Activated CD8-positive, alpha-beta memory T cell treated with anti-CD3 and anti-CD28 coated beads, Interleukin-2, amount 10 ng/mL, durations not matched to agents 7 days and 5 days (primary cell): Measurements from ENCODE around the gene PTGR1. TPM values are rescaled to one million over a fixed set of nuclear protein-coding genes. Genes with fewer than 3 reads are reported as not detected.
A peak's percentile ranks its signal among the peaks of the same experiment; 100 is the strongest.

ENCODE experiments used
- ATAC-seq: fragments of 150-1000 bp; cut with Tn5 transposase; one replicate; pipeline ENCODE4 v1.10.0; 2021; ENCODE audit warnings: moderate library complexity
- CTCF ChIA-PET: fragments of 350-600 bp; sonication (Branson Sonifier 250); formaldehyde crosslinking; loops from one replicate; lab custom pipeline; 2021; ENCODE audit warnings: antibody characterized with exemption; lab: Charles Lee
- DNase-seq: peaks from one replicate; pipeline ENCODE4 v3.0.0-alpha.2; 2020
- H3K27ac Mint-ChIP-seq: one replicate; pipeline ENCODE4 v1.8.0; 2021; ENCODE audit warnings: mild to moderate bottlenecking, mixed read lengths
- H3K27me3 Mint-ChIP-seq: one replicate; pipeline ENCODE4 v1.8.0; 2021; ENCODE audit warnings: mixed read lengths
- H3K36me3 Mint-ChIP-seq: one replicate; pipeline ENCODE4 v1.8.0; 2021; ENCODE audit warnings: mild to moderate bottlenecking, mixed read lengths
- H3K4me1 Mint-ChIP-seq: one replicate; pipeline ENCODE4 v1.8.0; 2021; ENCODE audit warnings: mixed read lengths
- H3K4me3 Mint-ChIP-seq: one replicate; pipeline ENCODE4 v1.8.0; 2021; ENCODE audit warnings: mild to moderate bottlenecking, moderate library complexity, mixed read lengths
- H3K9me3 Mint-ChIP-seq: one replicate; pipeline ENCODE4 v1.8.0; 2022; ENCODE audit warnings: low read depth, mixed read lengths
- total RNA-seq, 2 experiments: library from RNA; stranded (reverse); gene quantifications; one replicate each; pipeline ENCODE4 v1.2.3, GENCODE V29; 2021

The PTGR1 gene
- total RNA-seq: 1 to 10 TPM in 1 of 2 experiments, not detected in 1; 1.0 TPM

GRCh38 chr9:111599092-111599954 is at the start of gene PTGR1:
Gene PTGR1, minus strand, starts transcription at chr9:111599647. Its CDS starts 2,225 bp downstream, at chr9:111597422.
- H3K36me3 Mint-ChIP-seq: no peaks in the 10 kb centered on the region
- peaks cover 61% of the 10 kb centered on the region for H3K27me3 Mint-ChIP-seq
- CTCF ChIA-PET: interaction anchor here (1.0 to 2.4 kb wide), 5 partner anchors 22 to 476 kb away, joined by 3 to 21 read pairs (median 4); no protein-coding TSS in a partner anchor
- H3K4me3 Mint-ChIP-seq: peak within 1 kb of the TSS; percentile 77
- ATAC-seq: no peak
- no peak within 1 kb of the TSS for H3K27ac Mint-ChIP-seq
- no peaks in the 10 kb centered on the region for H3K9me3 Mint-ChIP-seq
- H3K4me1 Mint-ChIP-seq: peaks cover 17% of the 10 kb centered on the region
- no peak for DNase-seq

- CTCF ChIA-PET: no interaction called here
- no peak for DNase-seq
- ATAC-seq: no peak
- Mint-ChIP-seq H3K27ac (no peak overlapping the region), H3K4me3 (no peak overlapping the region), H3K9me3 (no peaks in the 10 kb centered on the region), H3K27me3 (no peaks in the 10 kb centered on the region), H3K36me3 (peaks cover 32% of the 10 kb centered on the region), H3K4me1 (no peaks in the 10 kb centered on the region)
Measured at GRCh38 chr9:111649016-111649415, 49.6 kb upstream of the PTGR1 start.

- CTCF ChIA-PET: no interaction called here
- no peak overlapping the region for H3K4me3 Mint-ChIP-seq
- H3K9me3 Mint-ChIP-seq: no peaks in the 10 kb centered on the region
- ATAC-seq (no peak), DNase-seq (no peak)
- no peak overlapping the region for H3K27ac Mint-ChIP-seq
- H3K27me3 Mint-ChIP-seq: no peaks in the 10 kb centered on the region
- peaks cover 31% of the 10 kb centered on the region for H3K36me3 Mint-ChIP-seq
- H3K4me1 Mint-ChIP-seq: no peaks in the 10 kb centered on the region
Measured at GRCh38 chr9:111648066-111648465, 48.6 kb upstream of the PTGR1 start.

- H3K36me3 Mint-ChIP-seq: peaks cover 33% of the 10 kb centered on the region
- H3K27ac Mint-ChIP-seq: no peak overlapping the region
- no peaks in the 10 kb centered on the region for H3K9me3 Mint-ChIP-seq
- no peaks in the 10 kb centered on the region for H3K4me1 Mint-ChIP-seq
- no peak overlapping the region for H3K4me3 Mint-ChIP-seq
- ATAC-seq (no peak), DNase-seq (no peak)
- CTCF ChIA-PET: interaction anchor here (0.7 to 1.1 kb wide), 2 partner anchors 10 to 13 kb away, joined by 3 to 4 read pairs; no protein-coding TSS in a partner anchor
- H3K27me3 Mint-ChIP-seq: no peaks in the 10 kb centered on the region
Measured at GRCh38 chr9:111646417-111646816, 47.0 kb upstream of the PTGR1 start.

DNA sequence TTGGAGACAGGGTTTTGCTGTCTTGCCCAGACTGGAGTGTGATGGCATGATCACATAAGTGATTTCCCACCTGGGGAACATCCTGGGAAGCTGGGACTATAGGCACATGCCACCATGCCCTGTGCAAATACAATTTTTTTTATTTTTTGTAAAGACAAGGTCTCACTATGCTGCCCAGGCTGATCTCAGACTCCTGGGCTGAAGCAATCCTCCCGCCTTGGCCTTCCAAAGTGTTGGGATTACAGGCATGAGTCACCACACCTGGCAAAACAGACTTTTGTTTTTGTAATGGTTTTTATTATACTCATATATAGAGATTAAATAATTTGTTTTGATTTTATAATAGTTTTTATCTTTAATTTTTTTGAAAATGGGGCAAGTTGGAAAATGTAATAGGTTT is 46.4 kb upstream of the PTGR1 start:
- H3K36me3 Mint-ChIP-seq: peaks cover 33% of the 10 kb centered on the region
- CTCF ChIA-PET: no interaction called here
- ATAC-seq (no peak), DNase-seq (no peak)
- H3K27ac Mint-ChIP-seq: no peak overlapping the region
- H3K9me3 Mint-ChIP-seq: no peaks in the 10 kb centered on the region
- no peaks in the 10 kb centered on the region for H3K4me1 Mint-ChIP-seq
- H3K4me3 Mint-ChIP-seq: no peak overlapping the region
- no peaks in the 10 kb centered on the region for H3K27me3 Mint-ChIP-seq

DNA sequence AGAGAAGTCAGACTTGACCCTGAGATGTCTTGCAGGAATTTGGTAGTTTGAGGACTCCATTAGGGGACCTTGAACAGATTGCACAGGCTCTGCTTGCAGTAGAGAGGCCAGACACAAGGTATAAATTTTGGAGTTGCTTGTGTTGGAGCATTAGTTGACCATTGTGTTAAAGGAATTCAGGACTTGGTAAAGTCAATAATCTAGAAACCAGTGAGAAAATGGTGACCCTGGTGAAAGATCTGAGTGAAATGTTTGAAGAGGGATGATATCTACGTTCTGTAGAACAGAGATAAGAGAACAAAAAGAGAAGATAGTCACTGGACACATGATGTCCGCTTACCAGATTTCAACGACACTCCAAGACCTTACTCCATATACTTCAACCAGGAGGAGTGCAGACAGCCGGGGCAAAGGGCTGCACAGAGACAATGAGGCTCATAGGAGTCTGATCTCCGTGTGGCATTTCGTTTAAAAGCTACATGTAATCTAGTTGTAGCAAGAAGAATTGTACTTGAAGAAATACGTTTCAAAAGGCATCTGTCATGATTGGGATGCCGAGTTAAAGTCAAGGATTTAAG is 44.8 kb upstream of the PTGR1 start:
- H3K27me3 Mint-ChIP-seq: no peaks in the 10 kb centered on the region
- CTCF ChIA-PET: interaction anchor here (0.9 to 1.0 kb wide), 2 partner anchors 20 to 60 kb away, joined by 3 read pairs; no protein-coding TSS in a partner anchor
- no peak overlapping the region for H3K27ac Mint-ChIP-seq
- ATAC-seq (no peak), DNase-seq (no peak)
- no peaks in the 10 kb centered on the region for H3K9me3 Mint-ChIP-seq
- H3K36me3 Mint-ChIP-seq: peaks cover 27% of the 10 kb centered on the region
- H3K4me3 Mint-ChIP-seq: no peak overlapping the region
- H3K4me1 Mint-ChIP-seq: no peaks in the 10 kb centered on the region

- no peak overlapping the region for H3K4me3 Mint-ChIP-seq
- H3K27me3 Mint-ChIP-seq: no peaks in the 10 kb centered on the region
- peaks cover 24% of the 10 kb centered on the region for H3K4me1 Mint-ChIP-seq
- peaks cover 2% of the 10 kb centered on the region for H3K36me3 Mint-ChIP-seq
- DNase-seq (no peak), ATAC-seq (no peak)
- CTCF ChIA-PET: no interaction called here
- no peak overlapping the region for H3K27ac Mint-ChIP-seq
- H3K9me3 Mint-ChIP-seq: no peaks in the 10 kb centered on the region
Measured at GRCh38 chr9:111637421-111637950, 38.0 kb upstream of the PTGR1 start.

GRCh38 chr9:111634860-111635259 is 35.4 kb upstream of the PTGR1 start:
- Mint-ChIP-seq H3K4me3 (no peak overlapping the region), H3K4me1 (peaks cover 35% of the 10 kb centered on the region)
- CTCF ChIA-PET: no interaction called here

DNA sequence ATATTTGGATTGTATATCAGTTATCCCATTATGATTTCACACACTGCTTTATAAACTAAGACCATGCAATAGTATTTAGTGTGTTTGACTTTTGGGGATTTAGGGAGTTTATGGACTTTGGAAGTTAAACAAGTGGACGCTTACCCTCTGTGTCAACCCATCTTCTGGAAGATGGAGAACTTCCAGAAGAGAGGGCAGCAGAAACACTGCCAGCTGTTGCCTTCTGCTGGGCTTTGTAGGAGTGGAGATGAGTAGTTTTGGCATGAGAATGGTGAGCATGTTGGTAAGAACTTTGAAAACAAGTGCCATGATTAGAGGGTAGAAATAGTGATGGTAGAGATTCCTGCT is 33.9 kb upstream of the PTGR1 start:
- Mint-ChIP-seq H3K27me3 (no peaks in the 10 kb centered on the region), H3K4me1 (peaks cover 35% of the 10 kb centered on the region), H3K4me3 (peak overlapping the region; percentile 13), H3K36me3 (peaks cover 2% of the 10 kb centered on the region), H3K27ac (no peak overlapping the region), H3K9me3 (no peaks in the 10 kb centered on the region)
- DNase-seq: no peak
- CTCF ChIA-PET: interaction anchor here (1.0 to 1.8 kb wide), 2 partner anchors 12 to 13 kb away, joined by 3 to 4 read pairs; no protein-coding TSS in a partner anchor
- ATAC-seq: no peak

More at GRCh38 chr9:111634860-111635259, 35.4 kb upstream of the PTGR1 start:
- ATAC-seq (no peak), DNase-seq (no peak)
- H3K9me3 Mint-ChIP-seq: no peaks in the 10 kb centered on the region
- H3K36me3 Mint-ChIP-seq: peaks cover 2% of the 10 kb centered on the region
- no peak overlapping the region for H3K27ac Mint-ChIP-seq
- no peaks in the 10 kb centered on the region for H3K27me3 Mint-ChIP-seq

DNA sequence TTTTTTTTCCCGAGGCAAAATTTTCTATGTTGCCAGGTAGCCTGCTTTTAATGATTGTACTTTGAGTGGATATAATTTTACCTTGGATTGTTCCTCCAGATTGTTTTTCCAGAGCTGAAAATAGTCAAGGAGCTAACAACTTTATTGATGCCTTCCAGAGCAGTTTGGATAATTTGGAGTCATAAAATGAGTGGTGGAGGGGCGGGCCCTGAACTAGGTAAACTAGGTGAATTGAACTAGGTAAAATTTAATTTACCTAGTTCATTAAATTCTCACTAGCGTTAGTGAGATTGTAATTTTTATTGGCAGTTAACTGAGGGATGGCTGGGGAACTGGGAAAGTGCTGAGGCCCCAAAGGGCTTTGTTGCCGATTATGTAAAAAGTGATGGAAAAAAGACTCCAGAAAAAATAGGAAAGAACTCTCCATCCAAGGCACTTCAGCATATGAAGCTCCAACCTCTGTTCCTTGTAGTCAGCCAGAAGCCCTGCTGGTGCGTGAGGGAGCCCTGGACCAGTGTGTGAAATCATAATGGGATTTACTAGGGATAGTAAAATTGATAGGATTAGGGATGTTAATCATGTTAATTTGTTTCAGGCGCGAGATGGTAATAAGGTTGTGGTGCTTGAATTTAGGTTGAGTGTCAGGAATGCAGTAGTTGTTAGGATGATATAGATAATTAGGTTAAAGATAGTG is 33.4 kb upstream of the PTGR1 start:
- ATAC-seq (no peak), DNase-seq (no peak)
- CTCF ChIA-PET: interaction anchor here (1.0 to 1.9 kb wide), 3 partner anchors 11 to 58 kb away, joined by 3 to 7 read pairs (median 4); no protein-coding TSS in a partner anchor
- H3K27ac Mint-ChIP-seq: no peak overlapping the region
- H3K4me3 Mint-ChIP-seq: peak overlapping the region; percentile 95
- H3K9me3 Mint-ChIP-seq: no peaks in the 10 kb centered on the region
- no peaks in the 10 kb centered on the region for H3K27me3 Mint-ChIP-seq
- peaks cover 35% of the 10 kb centered on the region for H3K4me1 Mint-ChIP-seq
- H3K36me3 Mint-ChIP-seq: peaks cover 2% of the 10 kb centered on the region

GRCh38 chr9:111632060-111632459 is 32.6 kb upstream of the PTGR1 start:
- Mint-ChIP-seq H3K27ac (peak overlapping the region; percentile 71), H3K4me3 (peak overlapping the region; percentile 95), H3K9me3 (no peaks in the 10 kb centered on the region), H3K27me3 (no peaks in the 10 kb centered on the region), H3K36me3 (peaks cover 2% of the 10 kb centered on the region), H3K4me1 (peaks cover 35% of the 10 kb centered on the region)
- no peak for ATAC-seq
- no peak for DNase-seq
- CTCF ChIA-PET: interaction anchor here (1.2 to 1.9 kb wide), 4 partner anchors 11 to 284 kb away, joined by 3 to 7 read pairs (median 4); partner anchors contain the start of gene GNG10

DNA sequence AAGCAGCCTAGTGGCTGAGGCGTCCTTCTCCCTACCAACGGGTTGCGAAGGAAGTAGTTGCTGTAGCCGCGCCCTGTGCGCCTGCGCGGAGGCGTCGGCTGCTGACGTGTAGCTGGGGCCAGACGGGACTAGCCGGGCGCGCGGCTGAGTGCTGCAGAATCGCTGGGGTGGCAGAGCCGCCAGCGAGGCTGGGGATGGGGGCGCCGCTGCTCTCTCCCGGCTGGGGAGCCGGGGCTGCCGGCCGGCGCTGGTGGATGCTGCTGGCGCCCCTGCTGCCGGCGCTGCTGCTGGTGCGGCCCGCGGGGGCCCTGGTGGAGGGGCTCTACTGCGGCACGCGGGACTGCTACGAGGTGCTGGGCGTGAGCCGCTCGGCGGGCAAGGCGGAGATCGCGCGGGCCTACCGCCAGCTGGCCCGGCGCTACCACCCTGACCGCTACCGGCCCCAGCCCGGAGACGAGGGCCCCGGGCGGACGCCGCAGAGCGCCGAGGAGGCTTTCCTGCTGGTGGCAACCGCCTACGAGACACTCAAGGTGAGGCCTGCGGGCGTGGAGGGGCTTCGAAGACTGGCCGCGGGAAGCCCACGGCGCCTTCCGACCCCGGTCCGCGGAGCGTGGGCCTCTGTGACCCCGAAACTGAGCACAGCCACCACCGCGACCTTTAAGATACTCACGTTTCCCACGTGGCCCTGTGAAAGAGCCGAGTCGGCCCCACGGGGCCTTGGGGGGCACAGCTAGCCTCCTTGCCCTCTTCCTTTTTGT is 31.9 kb upstream of the PTGR1 start, which contains the start of gene DNAJC25:
DNAJC25 (plus strand) TSS at position 121 of the 758 bp plus-strand sequence; CDS start at position 195, 74 bp downstream.
- Mint-ChIP-seq H3K9me3 (no peaks in the 10 kb centered on the region), H3K36me3 (peaks cover 2% of the 10 kb centered on the region), H3K27ac (peak within 1 kb of the TSS; percentile 80), H3K4me3 (peak within 1 kb of the TSS; percentile 95), H3K27me3 (no peaks in the 10 kb centered on the region), H3K4me1 (peaks cover 35% of the 10 kb centered on the region)
- DNase-seq: peak; percentile 98
- CTCF ChIA-PET: interaction anchor here (1.0 to 1.9 kb wide), 5 partner anchors 10 to 285 kb away, joined by 3 to 10 read pairs (median 5); partner anchors contain the start of gene GNG10
- ATAC-seq: peak; percentile 98
